Neuronal stem cell (in vitro differentiated cells): ENCODE data around the gene SLC41A1.
A peak's percentile ranks its signal among the peaks of the same experiment; 100 is the strongest.

Experiments used
- DNase-seq: peaks from one replicate; pipeline ENCODE4 v3.0.0-alpha.2; 2013; ENCODE audit warnings: low spot score
- H2AFZ ChIP-seq: one replicate; pipeline ENCODE4 v1.6.1; 2013; ENCODE audit warnings: mild to moderate bottlenecking, low read length, inconsistent platforms
- H2AK5ac ChIP-seq: 2 replicates; pipeline ENCODE4 v1.6.1; 2013; ENCODE audit warnings: low read depth, mild to moderate bottlenecking, inconsistent platforms, low read length, moderate library complexity, mixed read lengths
- H2BK120ac ChIP-seq: 2 replicates; pipeline ENCODE4 v1.6.1; 2013; ENCODE audit warnings: low read depth, mild to moderate bottlenecking, inconsistent platforms, low read length, moderate library complexity, mixed read lengths
- H2BK12ac ChIP-seq: one replicate; pipeline ENCODE4 v1.6.1; 2013; ENCODE audit warnings: low read length, inconsistent platforms
- H2BK15ac ChIP-seq: 2 replicates; pipeline ENCODE4 v1.6.1; 2013; ENCODE audit warnings: mild to moderate bottlenecking, low read length, inconsistent platforms, mixed read lengths
- H2BK5ac ChIP-seq: one replicate; pipeline ENCODE4 v1.6.1; 2013; ENCODE audit warnings: inconsistent platforms, mild to moderate bottlenecking, low read length, moderate library complexity
- H3K14ac ChIP-seq: one replicate; pipeline ENCODE4 v1.6.1; 2013; ENCODE audit warnings: low read length, inconsistent platforms
- H3K18ac ChIP-seq: 2 replicates; pipeline ENCODE4 v1.6.1; 2013; ENCODE audit warnings: low read length, inconsistent platforms
- H3K23ac ChIP-seq: 2 replicates; pipeline ENCODE4 v1.6.1; 2013; ENCODE audit warnings: low read depth, mild to moderate bottlenecking, mixed read lengths, low read length, inconsistent platforms; ENCODE audit not compliant: poor library complexity
- H3K27ac ChIP-seq: replicated peaks from 3 replicates; pipeline ENCODE4 v1.5.1; 2013; ENCODE audit warnings: low read length, inconsistent platforms
- H3K27me3 ChIP-seq, 3 experiments: 2 replicates each; pipeline ENCODE4 v1.6.1; 2013; ENCODE audit warnings: low read length in 3 of 3, mild to moderate bottlenecking in 2 of 3, inconsistent platforms in 1 of 3, low read depth in 1 of 3, mixed read lengths in 1 of 3, moderate library complexity in 1 of 3; ENCODE audit not compliant: control insufficient read depth in 3 of 3, insufficient read depth in 3 of 3
- H3K36me3 ChIP-seq, 2 donors: replicated peaks in 1 of 2; 2 replicates each; pipeline ENCODE4 v1.6.1; 2013; ENCODE audit warnings: low read length in 2 of 2; ENCODE audit not compliant: control insufficient read depth in 2 of 2, insufficient read depth in 2 of 2
- H3K4ac ChIP-seq: 2 replicates; pipeline ENCODE4 v1.6.1; 2013; ENCODE audit warnings: inconsistent platforms, mild to moderate bottlenecking, low read length, moderate library complexity
- H3K4me1 ChIP-seq, 2 donors: 1 replicate in 1 of 2; 2 replicates in 1 of 2; pipeline ENCODE4 v1.6.1; 2013; ENCODE audit warnings: low read length in 2 of 2, low read depth in 1 of 2; ENCODE audit not compliant: control insufficient read depth in 2 of 2, insufficient read depth in 1 of 2
- H3K4me2 ChIP-seq: one replicate; pipeline ENCODE4 v1.6.1; 2013; ENCODE audit warnings: mild to moderate bottlenecking, low read length, inconsistent platforms; ENCODE audit not compliant: insufficient read depth, poor library complexity, severe bottlenecking
- H3K4me3 ChIP-seq, 2 donors: 2 replicates each; pipeline ENCODE4 v1.5.1; 2013; ENCODE audit warnings: low read length in 2 of 2, mild to moderate bottlenecking in 2 of 2, inconsistent platforms in 1 of 2, moderate library complexity in 1 of 2
- H3K79me1 ChIP-seq: one replicate; pipeline ENCODE4 v1.6.1; 2013; ENCODE audit warnings: low read depth, mild to moderate bottlenecking, inconsistent platforms, low read length, moderate library complexity
- H3K9ac ChIP-seq: one replicate; pipeline ENCODE4 v1.6.1; 2013; ENCODE audit warnings: mild to moderate bottlenecking, low read depth, low read length, inconsistent platforms; ENCODE audit not compliant: poor library complexity
- H3K9me3 ChIP-seq, 2 donors: replicated peaks in 1 of 2; 2 replicates each; pipeline versions ENCODE3 to v1.6.1; 2013; ENCODE audit warnings: low read length in 2 of 2, mild to moderate bottlenecking in 2 of 2, inconsistent platforms in 1 of 2, low read depth in 1 of 2, mixed read lengths in 1 of 2, moderate library complexity in 1 of 2; ENCODE audit not compliant: control insufficient read depth in 2 of 2, insufficient read depth in 1 of 2
- H4K8ac ChIP-seq: one replicate; pipeline ENCODE4 v1.6.1; 2013; ENCODE audit warnings: low read depth, mild to moderate bottlenecking, inconsistent platforms, low read length, moderate library complexity
- H4K91ac ChIP-seq: one replicate; pipeline ENCODE4 v1.6.1; 2013; ENCODE audit warnings: low read length, low read depth, mild to moderate bottlenecking, inconsistent platforms; ENCODE audit not compliant: poor library complexity
- WGBS, 2 donors: extraction: QIAGEN DNeasy Blood & Tissue Kit; methylation state at CpG; one replicate each; pipeline ENCODE4 v1.1.7; 2013; ENCODE audit warnings: missing lambda C conversion rate in 2 of 2, mixed read lengths in 1 of 2; ENCODE audit not compliant: insufficient read length in 2 of 2, insufficient replicate concordance in 1 of 2; ENCODE audit errors: extremely low coverage in 2 of 2; 5-methylcytosine and 5-hydroxymethylcytosine counted together

Gene SLC41A1

DNA sequence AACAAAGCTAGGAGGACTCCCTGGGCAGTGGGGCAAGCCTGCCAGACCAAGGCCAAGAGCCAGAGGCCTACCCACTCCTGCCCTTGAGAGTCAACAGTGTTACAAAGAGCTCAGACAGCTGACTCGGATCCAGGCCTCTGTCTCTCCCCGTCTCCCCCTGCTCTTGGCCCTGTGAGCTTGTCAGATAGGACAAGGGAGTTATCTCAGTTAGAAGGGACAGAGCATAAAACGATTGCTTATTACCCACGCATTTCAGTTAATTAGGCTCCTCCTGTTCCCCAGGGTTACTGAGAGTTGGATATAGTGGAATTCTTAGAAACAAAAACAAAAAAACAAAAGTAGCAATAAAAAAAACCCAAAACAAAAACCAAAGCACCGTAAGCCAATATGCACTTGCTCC is 1.3 kb downstream of the SLC41A1 start:
- H2BK120ac ChIP-seq = no peak overlapping the region
- no peak overlapping the region for H4K8ac ChIP-seq
- no peaks in the 10 kb centered on the region for H3K9me3 ChIP-seq
- no peak overlapping the region for H3K4ac ChIP-seq
- H3K14ac ChIP-seq = no peak overlapping the region
- peaks cover 8 to 32% of the 10 kb centered on the region in 2 donors for H3K36me3 ChIP-seq
- no peak for DNase-seq
- H3K4me3 ChIP-seq = peak overlapping the region in 1 of 2 donors; percentile 88
- H3K4me1 ChIP-seq = peaks cover 7 to 14% of the 10 kb centered on the region in 2 donors
- no peaks in the 10 kb centered on the region for H3K27me3 ChIP-seq
- H2BK5ac ChIP-seq = no peak overlapping the region
- no peak overlapping the region for H3K23ac ChIP-seq
- no peak overlapping the region for H3K4me2 ChIP-seq
- no peak overlapping the region for H2AK5ac ChIP-seq
- WGBS, 2 donors = no CpG with 5 or more reads among the region's 5 CpGs
- H2BK12ac ChIP-seq = no peak overlapping the region
- peak overlapping the region; percentile 99 for H2AFZ ChIP-seq
- H3K18ac ChIP-seq = no peak overlapping the region
- H2BK15ac ChIP-seq = no peak overlapping the region
- no peak overlapping the region for H4K91ac ChIP-seq
- no peak overlapping the region for H3K27ac ChIP-seq
- H3K79me1 ChIP-seq = peaks cover 4% of the 10 kb centered on the region
- no peak overlapping the region for H3K9ac ChIP-seq

DNA sequence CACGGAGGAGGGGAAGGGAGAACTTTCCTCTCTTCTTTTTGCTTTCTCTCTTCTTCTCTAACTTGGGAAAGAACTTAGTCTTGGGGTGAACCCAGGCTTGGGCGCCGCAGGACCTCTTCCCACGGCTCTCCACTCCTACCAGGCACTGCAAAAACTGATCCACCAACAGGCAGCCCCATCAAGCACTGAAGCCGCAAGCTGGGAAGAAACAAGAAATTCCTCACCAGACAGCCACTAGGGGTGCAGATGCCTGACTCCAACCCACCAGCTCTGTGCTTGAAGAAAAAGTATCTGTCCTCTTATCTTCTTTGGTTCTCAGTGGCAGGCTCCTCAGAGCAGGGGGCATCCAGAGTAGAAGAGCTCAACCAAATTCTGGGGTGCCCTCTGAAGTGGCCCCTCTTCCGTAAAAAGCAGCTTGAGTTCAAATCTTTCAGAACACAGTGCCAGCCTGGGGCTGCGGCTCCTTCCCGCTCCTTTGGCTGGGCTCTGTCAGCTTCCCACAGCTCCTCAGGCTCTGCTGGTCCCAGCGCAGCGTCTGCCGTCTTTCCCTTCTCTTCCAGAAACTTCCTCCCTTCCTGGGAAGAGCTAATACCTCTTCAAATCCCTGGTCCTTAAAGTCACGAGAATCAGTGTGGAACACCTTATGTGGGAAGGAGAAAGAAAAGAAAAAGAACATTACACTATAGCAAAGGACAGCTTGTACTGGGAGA is 2.4 kb downstream of the SLC41A1 start:
- Histone ChIP-seq H3K36me3 (peaks cover 8 to 36% of the 10 kb centered on the region in 2 donors), H2AFZ (no peak overlapping the region)
- DNase-seq = no peak

DNA sequence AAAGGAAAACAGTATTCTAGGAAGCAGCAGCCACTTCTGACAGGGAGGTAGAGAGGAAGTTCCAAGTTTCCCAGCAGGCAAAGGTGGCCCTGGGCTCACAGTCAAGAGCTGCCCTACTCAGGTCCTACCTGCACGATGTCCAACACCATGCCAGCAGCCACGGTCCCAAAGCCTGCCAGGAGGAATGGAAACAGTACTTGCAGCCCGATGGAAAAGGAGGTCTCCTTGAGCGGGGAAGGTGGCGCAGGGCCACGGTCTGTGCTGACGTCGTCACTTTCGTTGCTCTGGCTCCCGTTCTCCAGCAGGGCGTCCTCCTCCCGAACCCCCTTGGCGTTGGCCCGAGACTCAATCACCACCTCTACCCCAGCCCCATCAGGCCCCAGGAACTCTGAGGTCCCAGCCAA is 3.1 kb downstream of the SLC41A1 start:
- WGBS, 2 donors = no CpG with 5 or more reads among the region's 14 CpGs
- H3K4me1 ChIP-seq = peaks cover 7 to 14% of the 10 kb centered on the region in 2 donors
- H2BK5ac ChIP-seq = no peak overlapping the region
- no peak overlapping the region for H2BK15ac ChIP-seq
- no peak overlapping the region for H2AFZ ChIP-seq
- no peaks in the 10 kb centered on the region for H3K9me3 ChIP-seq
- H4K91ac ChIP-seq = no peak overlapping the region
- H3K9ac ChIP-seq = peak overlapping the region; percentile 9
- H3K14ac ChIP-seq = no peak overlapping the region
- H4K8ac ChIP-seq = no peak overlapping the region
- H3K27ac ChIP-seq = no peak overlapping the region
- peaks cover 4% of the 10 kb centered on the region for H3K79me1 ChIP-seq
- H2BK12ac ChIP-seq = no peak overlapping the region
- no peak overlapping the region for H3K4me2 ChIP-seq
- H3K27me3 ChIP-seq = no peaks in the 10 kb centered on the region
- no peak overlapping the region for H3K4ac ChIP-seq
- H3K18ac ChIP-seq = no peak overlapping the region
- no peak for DNase-seq
- no peak overlapping the region for H2BK120ac ChIP-seq
- H3K23ac ChIP-seq = peak overlapping the region; percentile 10
- H2AK5ac ChIP-seq = peak overlapping the region; percentile 16
- H3K36me3 ChIP-seq = peaks cover 8 to 41% of the 10 kb centered on the region in 2 donors
- peak overlapping the region in 1 of 2 donors; percentile 32 for H3K4me3 ChIP-seq

More for the DNA sequence above, 2.4 kb downstream of the SLC41A1 start:
- Histone ChIP-seq H2BK5ac (no peak overlapping the region), H2BK12ac (no peak overlapping the region), H3K23ac (no peak overlapping the region), H3K9ac (no peak overlapping the region), H3K4me2 (no peak overlapping the region), H3K14ac (no peak overlapping the region), H3K4me3 (no peak overlapping the region), H4K91ac (no peak overlapping the region), H3K4me1 (peaks cover 7 to 14% of the 10 kb centered on the region in 2 donors), H4K8ac (no peak overlapping the region), H2BK120ac (no peak overlapping the region), H3K27me3 (no peaks in the 10 kb centered on the region), H3K27ac (no peak overlapping the region), H3K9me3 (no peaks in the 10 kb centered on the region), H3K79me1 (peaks cover 4% of the 10 kb centered on the region), H2AK5ac (peak overlapping the region; percentile 16), H2BK15ac (no peak overlapping the region), H3K18ac (no peak overlapping the region), H3K4ac (no peak overlapping the region)
- no CpG with 5 or more reads among the region's 12 CpGs for WGBS, 2 donors

DNA sequence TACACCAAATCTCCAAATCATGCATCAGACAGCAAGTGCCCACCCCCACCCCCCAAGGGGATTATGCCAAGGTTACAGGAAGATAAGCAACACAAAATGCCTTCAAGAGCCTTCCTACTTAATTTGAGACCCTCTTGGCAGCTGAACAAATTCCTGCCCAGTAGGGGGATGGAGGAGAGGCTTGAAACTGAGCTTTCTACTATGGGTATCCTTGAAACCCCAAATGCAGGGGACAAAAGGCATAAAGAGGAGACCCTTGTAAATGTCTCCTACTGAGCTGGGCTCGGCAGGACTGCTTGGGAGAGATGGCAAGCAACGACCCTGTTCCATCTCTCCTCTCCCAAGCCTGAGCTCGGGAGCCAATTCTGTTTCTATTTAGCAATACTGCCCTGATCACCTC is 3.5 kb downstream of the SLC41A1 start:
- no peak overlapping the region for H3K4ac ChIP-seq
- H4K8ac ChIP-seq = no peak overlapping the region
- H3K18ac ChIP-seq = no peak overlapping the region
- H3K27ac ChIP-seq = no peak overlapping the region
- H2BK120ac ChIP-seq = no peak overlapping the region
- no peak overlapping the region for H3K23ac ChIP-seq
- no peak overlapping the region for H2BK12ac ChIP-seq
- no peak overlapping the region for H3K4me3 ChIP-seq
- DNase-seq = no peak
- H3K36me3 ChIP-seq = peaks cover 8 to 42% of the 10 kb centered on the region in 2 donors
- no peak overlapping the region for H2AK5ac ChIP-seq
- no peak overlapping the region for H2AFZ ChIP-seq
- H4K91ac ChIP-seq = no peak overlapping the region
- no peaks in the 10 kb centered on the region for H3K9me3 ChIP-seq
- H3K4me2 ChIP-seq = no peak overlapping the region
- H3K4me1 ChIP-seq = peaks cover 7 to 14% of the 10 kb centered on the region in 2 donors
- H2BK15ac ChIP-seq = no peak overlapping the region
- WGBS, 2 donors = no CpG with 5 or more reads among the region's 3 CpGs
- no peak overlapping the region for H3K14ac ChIP-seq
- peaks cover 4% of the 10 kb centered on the region for H3K79me1 ChIP-seq
- no peaks in the 10 kb centered on the region for H3K27me3 ChIP-seq
- H3K9ac ChIP-seq = no peak overlapping the region
- no peak overlapping the region for H2BK5ac ChIP-seq
